GM19397 (cell line): Measurements from ENCODE around the gene NKAP.
"Not testable (repeated sequence)": the region's sequence is repeated elsewhere in the genome, so short reads cannot be mapped to it uniquely, and the experiment has no call there.

ENCODE experiments used
- ATAC-seq: cut with Tn5 transposase; IDR thresholded peaks from one replicate; pipeline ENCODE4 v1.9.1; 2021; ENCODE audit warnings: mild to moderate bottlenecking, moderate library complexity; ENCODE audit not compliant: unreplicated experiment

The NKAP gene

DNA sequence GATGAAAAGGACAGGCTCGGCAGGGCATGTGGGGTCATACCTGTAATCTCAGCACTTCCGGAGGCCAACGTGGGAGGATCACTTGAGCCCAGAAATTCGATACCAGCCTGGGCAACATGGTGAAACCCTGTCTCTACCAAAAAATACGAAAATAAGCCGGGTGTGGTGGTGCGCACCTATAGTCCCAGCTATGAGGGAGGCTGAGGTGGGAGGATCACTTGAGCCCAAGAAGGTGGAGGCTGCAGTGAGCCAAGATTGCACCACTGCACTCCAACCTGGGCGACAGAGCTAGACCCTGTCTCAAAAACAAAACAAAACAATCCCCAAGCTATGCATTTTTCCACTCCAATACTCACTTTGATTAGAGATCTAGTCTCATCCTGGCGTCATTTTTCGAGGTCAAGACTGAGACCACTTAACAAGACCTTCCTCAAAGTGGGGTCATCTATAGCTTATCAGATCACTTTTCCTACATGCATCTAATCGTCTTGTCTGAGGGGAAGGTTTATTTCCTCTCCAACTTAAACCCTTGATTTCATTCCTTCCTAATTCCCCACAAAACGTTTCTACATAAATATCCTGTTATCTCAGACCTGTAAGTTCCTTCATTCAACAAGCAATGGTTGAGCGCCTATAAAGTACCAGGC, 1.3 kb downstream of the NKAP start:
- no peak for ATAC-seq

DNA sequence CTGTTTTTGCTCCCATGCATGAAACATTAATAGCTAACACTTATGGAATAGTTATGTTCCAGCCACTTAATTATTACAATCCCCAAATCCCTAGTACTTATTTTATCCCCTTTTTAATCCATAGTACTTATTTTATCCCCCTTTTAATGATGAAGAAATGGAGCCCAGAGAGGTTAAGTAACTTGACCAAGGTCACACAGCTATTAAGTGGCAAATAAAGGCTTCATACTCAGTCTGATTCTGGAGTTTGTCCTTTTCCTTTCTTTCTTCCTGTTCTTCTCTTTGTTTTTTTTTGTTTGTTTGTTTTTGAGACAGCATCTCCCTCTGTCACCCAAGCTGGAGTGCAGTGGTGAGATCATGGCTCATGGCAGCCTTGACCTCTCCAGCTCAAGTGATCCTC, 2.2 kb downstream of the NKAP start:
- ATAC-seq: no peak

DNA sequence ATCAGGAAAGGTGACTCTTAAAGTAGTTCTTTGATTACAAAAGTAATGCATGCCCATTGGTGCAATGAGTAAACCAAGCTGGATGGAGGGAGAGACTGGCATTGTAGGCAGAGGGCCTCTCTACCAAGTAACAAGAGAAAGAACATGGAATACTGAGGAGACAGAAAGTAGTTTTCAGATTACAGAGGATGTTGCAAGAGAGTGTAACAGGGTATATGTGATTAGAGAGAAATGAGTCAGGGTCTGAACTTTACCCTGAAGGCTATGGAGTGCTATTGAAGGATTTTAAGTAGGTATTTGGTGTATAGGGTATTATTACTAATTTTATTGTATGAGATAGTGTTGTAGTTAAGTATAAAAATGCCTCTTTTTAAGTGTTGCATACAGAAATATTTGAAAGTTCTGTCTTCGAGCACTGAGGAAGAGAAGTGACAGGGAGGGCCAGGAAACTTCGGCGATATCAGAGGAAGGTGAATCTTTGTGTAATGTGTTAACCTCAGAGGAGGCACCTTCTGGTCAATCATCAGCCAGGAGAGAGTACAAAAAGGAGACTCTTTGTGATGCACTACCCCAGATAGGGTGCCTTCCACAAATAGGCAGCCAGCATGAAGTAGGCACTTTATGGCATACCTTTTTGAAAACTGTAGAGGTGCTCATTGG, 8.2 kb downstream of the NKAP start:
- ATAC-seq: no peak

DNA sequence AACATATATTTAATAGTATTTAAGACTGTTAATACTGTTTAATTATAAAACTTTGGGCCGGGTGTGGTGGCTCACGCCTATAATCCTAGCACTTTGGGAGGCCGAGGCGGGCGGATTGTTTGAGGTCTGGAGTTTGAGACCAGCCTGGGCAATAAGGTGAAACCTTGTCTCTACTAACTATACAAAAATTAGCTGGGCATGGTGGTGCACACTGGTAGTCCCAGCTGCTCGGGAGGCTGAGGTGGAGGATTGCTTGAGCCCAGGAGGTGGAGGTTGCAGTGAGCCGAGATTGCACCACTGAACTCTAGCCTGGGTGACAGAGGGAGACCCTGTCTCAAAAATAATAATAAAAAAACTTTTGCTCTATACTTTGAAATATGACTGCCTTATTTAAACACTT, 21.2 kb downstream of the NKAP start:
- ATAC-seq: not testable (repeated sequence)

DNA sequence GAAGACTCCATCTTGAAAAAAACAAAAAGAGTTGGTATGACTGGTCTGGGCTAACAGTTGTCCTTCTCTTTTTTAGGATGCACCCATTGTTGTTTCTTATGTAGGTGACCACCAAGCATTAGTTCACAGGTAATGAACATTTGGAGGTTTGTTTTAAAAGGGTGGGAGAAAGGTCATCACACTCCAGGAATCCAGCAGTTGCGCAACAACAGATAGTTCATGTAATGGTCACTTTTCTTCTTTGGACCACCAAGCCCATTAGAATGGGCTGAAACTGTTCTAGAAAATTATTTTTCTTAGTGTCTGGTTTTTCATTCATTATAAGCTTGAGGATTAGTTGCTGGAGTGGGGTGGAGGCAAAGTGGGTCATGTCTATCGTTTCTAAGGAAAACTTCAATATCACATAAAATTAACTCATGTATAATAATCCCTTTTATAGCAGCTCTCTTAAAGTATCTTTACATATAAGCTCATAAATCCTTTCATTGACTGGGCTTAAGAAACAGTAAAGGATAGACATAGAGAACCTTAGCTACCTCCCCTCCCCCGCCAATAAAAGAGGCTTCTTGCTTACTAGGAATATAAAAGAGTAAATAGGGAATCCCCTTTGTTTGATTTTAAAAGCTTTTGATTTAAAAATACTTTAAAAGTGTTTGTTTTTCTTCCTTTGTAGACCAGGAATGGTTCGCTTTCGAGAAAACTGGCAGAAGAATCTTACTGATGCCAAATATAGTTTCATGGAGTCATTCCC, 23.5 kb downstream of the NKAP start:
- no peak for ATAC-seq

DNA sequence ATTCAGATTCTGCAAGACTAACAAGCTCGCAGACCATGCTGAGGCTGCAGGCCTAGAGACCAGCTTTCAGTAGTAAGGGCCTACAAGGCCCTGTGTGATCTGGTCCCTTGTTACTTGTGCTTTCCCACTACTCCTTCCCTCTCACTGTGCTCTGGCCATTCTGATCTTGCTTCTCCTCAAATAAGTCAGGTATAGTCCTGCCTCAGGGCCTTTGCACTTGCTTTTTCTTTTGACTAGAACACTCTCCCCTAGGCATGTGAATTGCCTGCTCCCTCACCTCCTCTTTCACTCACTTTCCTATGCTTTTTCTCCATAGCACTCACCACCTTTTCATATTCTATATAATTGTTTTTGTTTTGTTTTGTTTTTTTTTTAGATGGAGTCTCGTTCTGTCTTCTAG, 25.7 kb downstream of the NKAP start:
- ATAC-seq: no peak

DNA sequence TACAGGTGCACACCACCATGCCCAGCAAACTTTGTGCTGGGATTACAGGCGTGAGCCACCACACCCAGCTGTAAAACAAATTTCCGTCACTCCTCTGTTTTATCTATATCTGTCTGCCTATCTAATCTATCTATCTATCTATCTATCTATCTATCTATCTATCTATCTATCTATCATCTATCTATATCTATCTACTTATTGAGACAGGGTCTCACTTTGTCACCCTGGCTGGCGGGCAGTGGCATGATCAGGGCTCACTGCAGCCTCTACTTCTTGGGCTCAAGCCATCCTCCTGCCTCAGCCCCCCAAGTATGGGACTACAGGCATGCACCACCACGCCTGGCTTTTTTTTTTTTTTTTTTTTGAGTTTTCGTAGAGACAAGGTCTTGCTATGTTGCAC, 27.2 kb downstream of the NKAP start:
- no peak for ATAC-seq

DNA sequence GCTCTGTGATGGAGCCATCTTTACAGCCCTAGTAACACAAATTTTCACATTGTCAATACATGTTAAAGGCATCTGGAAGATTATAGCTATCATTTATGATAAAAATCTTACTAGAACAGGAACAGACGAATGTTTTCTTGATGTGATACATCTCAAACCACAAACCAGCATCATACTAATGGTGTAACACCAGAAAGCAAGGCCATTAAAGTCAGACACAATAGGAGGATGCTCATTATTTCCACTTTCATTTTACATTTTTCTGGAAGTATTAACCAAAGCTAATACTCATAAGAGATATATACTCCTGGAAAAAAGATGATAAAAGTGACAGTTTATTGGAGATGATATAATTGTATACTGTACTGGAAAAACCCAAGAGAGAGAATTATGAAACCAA, 42.6 kb downstream of the NKAP start:
- ATAC-seq: no peak

DNA sequence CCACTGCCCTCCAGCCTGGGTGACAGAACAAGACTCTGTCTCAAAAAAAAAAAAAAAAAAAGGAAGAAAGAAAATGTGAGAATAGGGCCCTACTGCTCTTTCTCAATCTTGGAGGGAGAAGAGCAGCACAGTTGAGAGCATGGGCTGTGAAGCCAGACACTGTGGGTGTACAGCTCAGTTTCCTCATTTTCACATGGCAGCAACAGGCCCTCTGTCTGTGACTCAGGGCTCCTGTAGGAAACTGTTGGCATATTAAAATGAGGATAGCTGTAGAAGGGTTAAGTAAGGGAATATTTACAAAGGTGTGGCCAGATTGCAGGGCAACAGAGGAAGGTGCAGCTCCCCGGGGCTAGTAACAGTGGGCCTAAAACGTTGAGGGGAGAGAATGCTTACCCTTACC, 44.4 kb downstream of the NKAP start:
- no peak for ATAC-seq

DNA sequence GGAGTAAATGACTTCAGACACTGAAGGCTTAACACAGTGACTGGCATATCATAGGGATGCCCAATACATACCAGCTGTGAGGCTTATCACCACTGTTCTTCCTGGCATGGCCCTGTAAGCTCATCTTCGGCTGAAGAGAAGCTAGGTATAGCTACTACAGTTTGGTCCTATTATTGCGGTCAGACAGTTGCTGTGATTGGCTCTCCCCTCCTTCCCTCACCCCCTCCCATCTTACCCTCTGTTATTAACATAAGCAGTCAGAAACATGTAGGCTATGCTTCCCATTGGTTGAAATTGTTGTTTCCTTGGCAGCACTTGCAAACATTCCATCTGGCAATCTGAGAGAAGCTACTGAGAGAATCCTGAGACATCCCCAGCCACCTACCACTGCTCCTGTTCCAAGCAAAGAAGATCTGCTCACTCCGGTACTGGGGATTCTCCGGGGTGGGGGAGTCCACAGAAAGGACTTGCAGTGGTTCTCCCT, 47.7 kb downstream of the NKAP start, which contains the start of gene AKAP14:
TSS of gene AKAP14 (plus strand) at position 51 of the 484 bp plus-strand sequence. CDS start 7,331 bp downstream, outside the sequence.
- no peak for ATAC-seq

DNA sequence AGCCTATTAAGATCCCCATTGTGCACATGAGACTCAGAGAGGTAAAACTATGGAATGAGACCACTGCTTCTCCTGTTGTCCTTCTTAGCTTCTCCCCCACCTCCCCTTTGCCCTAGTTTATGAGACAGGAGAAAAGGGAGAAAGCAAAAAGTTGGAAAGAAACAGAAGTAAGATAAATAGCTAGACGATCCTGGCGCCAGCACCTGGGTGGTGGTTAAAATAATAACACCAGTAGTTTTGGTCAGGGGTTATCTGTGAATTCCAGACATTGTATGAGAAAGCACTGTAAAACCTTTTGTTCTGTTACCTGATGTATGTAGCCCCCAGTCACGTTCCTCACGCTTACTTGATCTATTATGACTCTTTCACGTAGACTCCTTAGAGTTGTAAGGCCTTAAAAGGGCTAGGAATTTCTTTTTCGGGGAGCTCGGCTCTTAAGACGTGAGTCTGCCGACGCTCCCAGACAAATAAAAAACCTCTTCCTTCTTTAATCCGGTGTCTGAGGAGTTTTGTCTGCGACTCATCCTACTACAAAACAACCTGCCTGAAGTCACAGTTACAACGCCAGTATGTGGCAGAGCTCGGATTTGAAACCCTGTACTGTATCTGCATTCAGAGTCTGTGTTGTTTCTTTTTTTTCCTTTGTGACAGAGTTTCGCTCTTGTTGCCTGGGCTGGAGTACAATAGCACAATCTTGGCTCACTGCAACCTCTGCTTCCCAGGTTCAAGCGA, 51.4 kb downstream of the NKAP start:
- not testable (repeated sequence) for ATAC-seq

DNA sequence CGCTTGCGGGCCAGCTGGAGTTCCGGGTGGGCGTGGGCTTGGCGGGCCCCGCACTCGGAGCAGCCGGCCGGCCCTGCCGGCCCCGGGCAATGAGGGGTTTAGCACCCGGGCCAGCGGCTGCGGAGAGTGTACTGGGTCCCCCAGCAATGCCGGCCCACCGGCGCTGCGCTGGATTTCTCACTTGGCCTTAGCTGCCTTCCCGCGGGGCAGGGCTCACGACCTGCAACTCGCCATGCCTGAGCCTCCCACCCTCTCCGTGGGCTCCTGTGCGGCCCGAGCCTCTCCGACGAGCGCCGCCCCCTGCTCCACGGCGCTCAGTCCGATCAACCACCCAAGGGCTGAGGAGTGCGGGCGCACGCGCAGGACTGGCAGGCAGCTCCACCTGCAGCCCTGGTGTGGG, 52.9 kb downstream of the NKAP start:
- ATAC-seq: not testable (repeated sequence)

DNA sequence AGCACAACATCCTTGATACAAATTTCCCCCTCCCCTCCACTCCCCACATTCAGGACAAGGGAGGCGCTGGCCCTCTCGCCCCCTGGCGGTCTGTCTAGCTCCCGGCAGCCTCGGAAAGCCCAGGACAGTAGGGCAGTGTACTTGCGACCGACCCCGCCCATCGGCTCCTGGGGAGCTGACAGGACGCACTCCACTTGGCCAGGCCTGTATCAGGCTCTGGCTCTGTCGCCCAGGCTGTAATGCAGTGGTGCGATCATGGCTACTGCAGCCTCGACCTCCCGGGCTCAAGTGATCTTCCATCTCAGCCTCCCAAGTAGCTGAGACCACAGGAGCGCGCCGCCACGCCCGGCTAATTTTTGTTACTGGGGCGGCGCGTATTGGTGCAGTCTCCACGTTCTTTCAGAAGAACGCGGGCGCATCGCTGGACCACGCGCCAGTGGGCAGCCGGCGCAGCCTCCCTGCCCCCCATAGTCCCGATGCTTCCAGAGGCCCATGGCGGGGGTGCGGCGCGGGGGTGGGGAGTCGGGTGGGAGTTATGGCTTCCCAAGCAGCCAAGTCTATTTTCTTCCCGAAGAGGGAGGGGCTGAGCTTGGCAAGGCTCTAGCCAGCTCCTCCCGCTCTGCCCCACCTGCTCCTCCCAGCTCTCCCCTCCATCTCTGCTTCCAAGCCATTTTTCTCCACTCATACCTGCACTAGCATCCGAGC, 55.7 kb downstream of the NKAP start:
- ATAC-seq: peak; percentile 76

DNA sequence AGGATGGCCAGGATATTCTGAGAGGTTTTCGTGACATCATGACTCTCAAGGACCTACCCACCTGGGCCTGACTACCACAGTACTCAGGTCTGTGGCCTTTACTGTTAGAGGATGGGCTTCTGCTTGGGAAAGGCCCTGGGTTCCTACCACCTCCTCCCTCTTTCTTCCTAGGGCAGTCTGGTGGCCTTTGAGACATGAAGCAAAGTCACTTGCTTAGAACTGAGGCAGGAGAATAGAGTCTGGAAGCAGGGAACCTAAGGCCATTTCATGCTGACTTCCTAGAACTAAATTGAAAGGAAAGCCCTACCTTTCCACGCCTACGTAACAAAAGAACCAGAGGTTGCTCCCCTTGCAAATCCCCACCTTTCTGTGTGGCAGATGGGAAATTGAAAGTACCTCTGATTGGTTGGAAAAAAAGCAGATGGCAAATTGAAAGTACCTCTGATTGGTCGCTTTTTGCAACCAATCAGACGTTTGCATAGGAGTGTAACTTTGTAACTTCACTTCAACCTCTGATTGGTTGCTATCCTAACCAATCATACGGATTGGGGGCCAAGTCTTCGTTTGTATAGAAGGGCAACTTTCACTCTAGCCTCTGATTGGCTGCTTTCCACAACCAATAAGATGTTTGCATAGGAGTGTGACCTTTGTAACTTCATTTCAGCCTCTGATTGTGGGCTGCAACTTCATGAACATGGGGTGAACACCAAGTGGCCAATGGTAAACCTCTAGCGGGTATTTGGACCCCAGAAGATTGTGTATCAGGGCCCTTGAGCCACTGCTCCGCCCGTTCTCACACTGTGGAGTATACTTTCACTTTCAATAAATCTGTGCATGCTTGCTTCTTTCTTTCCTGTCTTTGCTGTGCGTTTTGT, 57.8 kb downstream of the NKAP start:
- ATAC-seq: no peak

DNA sequence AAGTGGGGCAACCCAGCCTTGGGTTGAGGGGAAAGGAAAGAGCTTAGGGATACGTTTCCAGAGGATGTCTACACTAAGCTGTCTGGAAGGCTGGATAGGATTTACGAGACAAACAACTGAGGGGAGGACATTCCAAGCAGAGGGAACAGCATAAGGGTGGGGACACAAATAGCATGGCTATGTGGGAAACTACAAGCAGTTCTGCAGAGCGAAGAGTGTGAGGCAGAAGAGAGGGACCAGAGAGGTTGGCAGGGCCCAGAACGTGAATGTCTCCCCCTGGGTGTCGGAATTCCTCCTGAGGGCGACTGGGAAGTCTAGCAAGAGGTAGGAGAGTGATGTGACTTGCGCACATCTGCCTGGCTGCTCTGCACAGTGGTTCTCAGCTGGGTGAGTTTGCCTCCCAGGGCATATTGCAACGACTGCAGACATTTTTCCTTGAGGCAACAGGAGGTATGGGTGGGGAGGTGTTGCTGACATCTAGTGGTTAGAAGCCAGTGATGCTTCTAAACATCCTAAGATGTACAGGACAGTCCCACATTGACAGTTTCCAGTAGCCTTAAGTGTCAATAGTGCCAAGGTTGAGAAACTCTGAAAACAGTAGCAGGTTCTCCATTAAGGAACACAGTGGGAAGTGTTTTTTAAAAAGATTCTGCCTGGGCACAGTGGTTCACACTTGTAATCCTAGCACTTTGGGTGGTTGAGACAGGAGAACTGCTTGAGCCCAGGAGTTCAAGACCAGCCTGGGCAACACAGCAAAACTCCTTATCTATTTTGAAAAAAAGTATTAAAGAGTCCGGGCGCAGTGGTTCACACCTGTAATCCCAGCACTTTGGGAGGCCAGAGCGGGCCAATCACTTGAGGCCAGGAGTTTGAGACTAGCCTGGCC, 62.8 kb downstream of the NKAP start:
- ATAC-seq: peak; percentile 77

DNA sequence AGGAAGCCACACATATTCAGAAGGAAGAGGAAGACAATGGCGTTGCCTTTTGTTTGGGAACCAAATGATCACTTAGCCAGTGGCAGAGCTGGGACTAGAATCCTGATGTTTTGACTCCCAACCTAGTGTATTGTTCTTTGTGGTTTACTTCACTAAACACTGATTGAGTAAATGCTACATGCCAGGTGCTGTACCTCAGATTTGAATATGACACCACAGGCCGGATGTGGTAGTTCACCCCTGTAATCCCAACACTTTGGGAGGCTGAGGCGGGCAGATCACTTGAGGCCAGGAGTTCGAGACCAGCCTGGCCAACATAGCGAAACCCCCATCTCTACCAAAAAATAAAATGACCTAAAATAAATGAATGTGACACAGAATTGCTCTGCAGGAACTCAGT, 63.5 kb downstream of the NKAP start:
- no peak for ATAC-seq

DNA sequence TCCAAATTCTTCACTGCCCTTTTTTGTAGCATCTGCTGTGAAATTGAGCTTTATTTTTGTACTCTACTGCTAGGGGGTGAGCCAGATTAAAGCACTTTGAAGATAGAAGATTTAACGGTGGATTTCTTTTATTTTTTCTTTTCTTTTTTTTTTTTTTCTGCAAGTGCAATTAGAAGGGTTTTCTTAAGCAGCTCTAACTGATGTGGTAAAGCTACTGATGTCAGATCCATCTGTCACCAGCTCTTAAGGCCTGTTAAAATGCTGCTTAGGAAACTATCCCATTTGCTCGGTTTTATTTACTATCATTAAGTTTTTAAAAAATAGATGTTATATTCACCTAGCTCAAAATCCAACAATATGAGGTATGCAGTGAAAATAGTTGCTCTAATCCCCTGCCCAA, 64.8 kb downstream of the NKAP start:
- ATAC-seq: no peak

DNA sequence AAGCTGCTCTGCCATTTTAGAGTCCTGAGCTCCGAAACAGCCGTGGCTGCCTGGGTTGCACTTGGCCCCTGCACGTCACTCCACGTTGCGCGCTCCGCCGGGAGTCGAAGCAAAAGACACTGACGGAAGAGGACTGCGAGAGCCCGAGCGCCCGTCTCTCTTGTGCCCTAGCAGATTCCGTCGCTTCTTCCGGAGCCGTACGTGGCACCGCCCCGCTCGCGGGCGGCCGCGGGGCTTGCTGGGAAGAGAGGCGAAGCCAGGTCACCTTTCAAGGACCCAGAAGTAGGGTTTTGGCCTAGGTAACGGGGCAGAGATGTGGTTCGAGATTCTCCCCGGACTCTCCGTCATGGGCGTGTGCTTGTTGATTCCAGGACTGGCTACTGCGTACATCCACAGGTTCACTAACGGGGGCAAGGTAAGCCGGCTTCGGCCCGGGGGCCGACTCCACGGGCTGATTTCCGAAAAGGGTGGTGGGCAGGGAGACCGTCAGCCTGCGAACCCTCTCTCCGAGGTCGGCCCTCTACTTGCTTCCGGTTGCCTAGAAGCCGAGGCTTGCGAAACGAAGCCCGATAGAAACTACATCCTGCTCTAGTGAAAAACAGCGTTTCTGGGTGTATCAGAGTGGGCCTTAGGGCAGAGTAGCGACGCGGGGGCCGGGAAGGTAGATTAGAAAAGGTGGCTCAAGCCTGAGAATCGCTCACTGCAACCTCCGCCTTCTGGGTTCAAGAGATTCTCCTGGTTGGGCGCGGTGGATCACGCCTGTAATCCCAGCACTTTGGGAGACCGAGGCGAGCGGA, 71.8 kb downstream of the NKAP start, which contains the start of the genes NDUFA1 and RNF113A:
TSS of gene NDUFA1 (plus strand) at position 234 of the 797 bp plus-strand sequence. CDS start at position 314, 80 bp downstream.
TSS of gene RNF113A (minus strand) at position 135 of the 797 bp plus-strand sequence. CDS start at position 15, 120 bp downstream.
- peak; percentile 93 for ATAC-seq
